Left forelimb (tissue), 1 donor: ENCODE measurements around the gene KRTAP12-2.
A peak's percentile ranks its signal among the peaks of the same experiment; 100 is the strongest.

Experiments used
- DNase-seq: peaks from one replicate; pipeline ENCODE4 v3.0.0-alpha.2; 2018; ENCODE audit warnings: low spot score

Gene KRTAP12-2

GRCh38 chr21:44666401-44667320, at the start of gene KRTAP12-2:
Gene KRTAP12-2 (minus strand): TSS chr21:44666927. CDS start chr21:44666886, 41 bp downstream.
- DNase-seq, result no peak

GRCh38 chr21:44714905-44715304, 48.2 kb upstream of the KRTAP12-2 start:
- peak; percentile 51 for DNase-seq

- DNase-seq, result peak; percentile 34
Measured at GRCh38 chr21:44713846-44714245, 47.1 kb upstream of the KRTAP12-2 start.

GRCh38 chr21:44713130-44713529, 46.4 kb upstream of the KRTAP12-2 start:
- peak; percentile 44 for DNase-seq

GRCh38 chr21:44712203-44713028, 45.7 kb upstream of the KRTAP12-2 start:
- peak; percentile 45 for DNase-seq

- DNase-seq, result peak; percentile 42
Measured at GRCh38 chr21:44711327-44712202, 44.8 kb upstream of the KRTAP12-2 start, which contains the start of gene TSPEAR. Gene TSPEAR (minus strand): TSS chr21:44711572. CDS start chr21:44711514, 58 bp downstream.

GRCh38 chr21:44710756-44711326, 44.1 kb upstream of the KRTAP12-2 start:
- DNase-seq, result peak; percentile 48

GRCh38 chr21:44710294-44710665, 43.6 kb upstream of the KRTAP12-2 start:
- DNase-seq, result peak; percentile 58

- peak; percentile 60 for DNase-seq
Measured at GRCh38 chr21:44709426-44710293, 42.9 kb upstream of the KRTAP12-2 start.

GRCh38 chr21:44708866-44709425, 42.2 kb upstream of the KRTAP12-2 start:
- DNase-seq, result no peak

GRCh38 chr21:44708213-44708865, 41.6 kb upstream of the KRTAP12-2 start:
- peak; percentile 53 for DNase-seq

- DNase-seq, result peak; percentile 50
Measured at GRCh38 chr21:44706706-44707581, 40.2 kb upstream of the KRTAP12-2 start.

- DNase-seq, result peak; percentile 38
Measured at GRCh38 chr21:44706026-44706705, 39.4 kb upstream of the KRTAP12-2 start.

- DNase-seq, result peak; percentile 62
Measured at GRCh38 chr21:44704636-44705001, 37.9 kb upstream of the KRTAP12-2 start.

- DNase-seq, result peak; percentile 63
Measured at GRCh38 chr21:44703731-44704635, 37.3 kb upstream of the KRTAP12-2 start.

GRCh38 chr21:44702973-44703730, 36.4 kb upstream of the KRTAP12-2 start:
- DNase-seq, result peak; percentile 63
